Astrocyte (in vitro differentiated cells and primary cell): ENCODE data around the gene MT1G.
A peak's percentile ranks its signal among the peaks of the same experiment; 100 is the strongest.

Source experiments
- EZH2 ChIP-seq: IDR thresholded peaks from 2 replicates; pipeline ENCODE4 v1.6.1; 2012; ENCODE audit warnings: mild to moderate bottlenecking, low read length, inconsistent platforms; ENCODE audit not compliant: insufficient read depth
- TF ChIP-seq, protein P1 (sequence below): IDR thresholded peaks from 2 replicates; pipeline ENCODE4 v1.5.1; 2011; ENCODE audit warnings: low read depth, mild to moderate bottlenecking, inconsistent platforms, low read length, moderate library complexity; ENCODE audit not compliant: insufficient read depth

DNA sequence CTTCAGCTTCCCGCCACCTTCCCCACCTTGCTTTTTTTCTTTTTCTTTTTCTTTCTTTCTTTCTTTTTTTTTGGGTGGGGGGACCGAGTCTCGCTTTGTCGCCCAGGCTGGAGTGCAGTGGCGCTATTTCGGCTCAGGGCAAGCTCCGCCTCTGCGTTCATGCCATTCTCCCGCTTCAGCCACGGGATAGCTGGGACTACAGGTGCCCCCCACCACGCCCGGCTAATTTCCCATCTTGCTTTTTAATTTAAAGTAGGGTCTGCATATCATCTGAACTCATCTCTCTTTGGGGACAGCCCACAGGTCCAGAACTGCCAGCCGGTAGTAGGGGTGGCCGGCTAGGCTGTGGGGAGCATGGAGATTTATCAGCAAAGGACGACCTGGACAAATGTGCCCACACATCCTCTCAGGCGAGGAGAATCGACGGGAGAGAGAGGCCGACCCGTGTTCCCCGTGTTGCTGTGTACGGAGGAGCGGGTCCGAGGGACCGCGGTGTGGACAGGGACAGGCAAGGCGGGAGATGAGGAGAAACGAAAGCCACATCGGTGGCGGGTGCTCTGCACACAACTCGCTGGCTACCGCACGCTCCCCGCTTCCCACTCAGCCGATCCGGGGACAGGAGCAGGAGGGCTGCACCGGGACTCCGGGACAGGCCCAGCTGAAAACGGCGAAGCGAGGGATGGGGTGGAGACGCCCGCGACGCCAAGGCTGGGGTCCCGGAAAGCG lies 33.0 kb downstream of the MT1G start:
- TF ChIP-seq, protein P1, sequence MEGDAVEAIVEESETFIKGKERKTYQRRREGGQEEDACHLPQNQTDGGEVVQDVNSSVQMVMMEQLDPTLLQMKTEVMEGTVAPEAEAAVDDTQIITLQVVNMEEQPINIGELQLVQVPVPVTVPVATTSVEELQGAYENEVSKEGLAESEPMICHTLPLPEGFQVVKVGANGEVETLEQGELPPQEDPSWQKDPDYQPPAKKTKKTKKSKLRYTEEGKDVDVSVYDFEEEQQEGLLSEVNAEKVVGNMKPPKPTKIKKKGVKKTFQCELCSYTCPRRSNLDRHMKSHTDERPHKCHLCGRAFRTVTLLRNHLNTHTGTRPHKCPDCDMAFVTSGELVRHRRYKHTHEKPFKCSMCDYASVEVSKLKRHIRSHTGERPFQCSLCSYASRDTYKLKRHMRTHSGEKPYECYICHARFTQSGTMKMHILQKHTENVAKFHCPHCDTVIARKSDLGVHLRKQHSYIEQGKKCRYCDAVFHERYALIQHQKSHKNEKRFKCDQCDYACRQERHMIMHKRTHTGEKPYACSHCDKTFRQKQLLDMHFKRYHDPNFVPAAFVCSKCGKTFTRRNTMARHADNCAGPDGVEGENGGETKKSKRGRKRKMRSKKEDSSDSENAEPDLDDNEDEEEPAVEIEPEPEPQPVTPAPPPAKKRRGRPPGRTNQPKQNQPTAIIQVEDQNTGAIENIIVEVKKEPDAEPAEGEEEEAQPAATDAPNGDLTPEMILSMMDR = no peak
- TF ChIP-seq EZH2 = peak; percentile 100
